Parathyroid adenoma (tissue), 2 donors: ENCODE measurements around the gene CACNG3.
"Not testable (repeated sequence)": the region's sequence is repeated elsewhere in the genome, so short reads cannot be mapped to it uniquely, and the experiment has no call there.

ENCODE experiments used
- H2AFZ ChIP-seq: fragments of 300-600 bp; sonication (generic); one replicate; pipeline ENCODE4 v1.7.0; 2017; ENCODE audit warnings: antibody characterized with exemption, mild to moderate bottlenecking
- H3K27ac ChIP-seq: fragments of 300-600 bp; sonication (generic); one replicate; pipeline ENCODE4 v1.7.0; 2017
- H3K27me3 ChIP-seq: fragments of 300-600 bp; sonication (generic); one replicate; pipeline ENCODE4 v1.7.0; 2017; ENCODE audit warnings: low read length; ENCODE audit not compliant: control insufficient read depth, insufficient read depth
- H3K36me3 ChIP-seq: fragments of 300-600 bp; sonication (generic); one replicate; pipeline ENCODE4 v1.7.0; 2017; ENCODE audit warnings: low read length; ENCODE audit not compliant: control insufficient read depth, insufficient read depth
- H3K4me1 ChIP-seq: fragments of 300-600 bp; sonication (generic); one replicate; pipeline ENCODE4 v1.7.0; 2017; ENCODE audit warnings: control low read depth
- H3K4me2 ChIP-seq: fragments of 300-600 bp; sonication (generic); one replicate; pipeline ENCODE4 v1.7.0; 2017; ENCODE audit warnings: low read length
- H3K4me3 ChIP-seq: fragments of 300-600 bp; sonication (generic); one replicate; pipeline ENCODE4 v1.7.0; 2017; ENCODE audit warnings: low read depth, low read length
- H3K79me2 ChIP-seq: fragments of 300-600 bp; sonication (generic); one replicate; pipeline ENCODE4 v1.7.0; 2017; ENCODE audit warnings: control low read depth
- H3K9ac ChIP-seq: fragments of 300-600 bp; sonication (generic); one replicate; pipeline ENCODE4 v1.7.0; 2017; ENCODE audit warnings: mild to moderate bottlenecking
- H3K9me3 ChIP-seq: fragments of 300-600 bp; sonication (generic); one replicate; pipeline ENCODE4 v1.7.0; 2017; ENCODE audit warnings: low read length; ENCODE audit not compliant: control insufficient read depth
- CTCF ChIP-seq: fragments of 300-600 bp; sonication (generic); IDR thresholded peaks from one replicate; pipeline ENCODE4 v1.7.0; 2017; ENCODE audit warnings: antibody characterized with exemption, mild to moderate bottlenecking
- donor health status: primary hyperparathyroidism.

Gene CACNG3

GRCh38 chr16:24234737-24235136, 21.4 kb upstream of the CACNG3 start:
- Histone ChIP-seq H3K79me2 (no peaks in the 10 kb centered on the region), H3K36me3 (no peaks in the 10 kb centered on the region), H3K4me1 (no peaks in the 10 kb centered on the region), H3K9ac (no peak overlapping the region), H3K4me3 (no peak overlapping the region), H3K27me3 (no peaks in the 10 kb centered on the region), H3K4me2 (no peak overlapping the region), H3K9me3 (peaks cover 5% of the 10 kb centered on the region), H2AFZ (no peak overlapping the region), H3K27ac (no peak overlapping the region)
- no peak for TF ChIP-seq CTCF

- H3K4me1 ChIP-seq: no peaks in the 10 kb centered on the region
- H3K27me3 ChIP-seq: no peaks in the 10 kb centered on the region
- TF ChIP-seq CTCF: no peak
- H3K4me2 ChIP-seq: no peak overlapping the region
- peaks cover 5% of the 10 kb centered on the region for H3K9me3 ChIP-seq
- H3K79me2 ChIP-seq: no peaks in the 10 kb centered on the region
- H3K36me3 ChIP-seq: no peaks in the 10 kb centered on the region
- H3K4me3 ChIP-seq: no peak overlapping the region
- H2AFZ ChIP-seq: no peak overlapping the region
- H3K27ac ChIP-seq: no peak overlapping the region
- no peak overlapping the region for H3K9ac ChIP-seq
These were observed 20.3 kb upstream of the CACNG3 start for GRCh38 chr16:24235806-24236205.

GRCh38 chr16:24238846-24239245, 17.3 kb upstream of the CACNG3 start:
- H3K4me3 ChIP-seq, H3K27me3 ChIP-seq, H3K27ac ChIP-seq, H3K4me2 ChIP-seq, H3K79me2 ChIP-seq, H3K4me1 ChIP-seq, H2AFZ ChIP-seq, H3K9me3 ChIP-seq, H3K9ac ChIP-seq, H3K36me3 ChIP-seq: not testable (repeated sequence)

GRCh38 chr16:24246911-24247607, 9.1 kb upstream of the CACNG3 start:
- H3K4me2 ChIP-seq: no peak overlapping the region
- H3K4me3 ChIP-seq: no peak overlapping the region
- no peak overlapping the region for H3K9ac ChIP-seq
- TF ChIP-seq CTCF: no peak
- no peaks in the 10 kb centered on the region for H3K9me3 ChIP-seq
- no peaks in the 10 kb centered on the region for H3K79me2 ChIP-seq
- H3K27me3 ChIP-seq: no peaks in the 10 kb centered on the region
- no peaks in the 10 kb centered on the region for H3K4me1 ChIP-seq
- no peak overlapping the region for H3K27ac ChIP-seq
- H2AFZ ChIP-seq: no peak overlapping the region
- H3K36me3 ChIP-seq: no peaks in the 10 kb centered on the region

GRCh38 chr16:24253192-24253591, 2.9 kb upstream of the CACNG3 start:
- no peak overlapping the region for H3K4me2 ChIP-seq
- H3K9me3 ChIP-seq: no peaks in the 10 kb centered on the region
- no peaks in the 10 kb centered on the region for H3K4me1 ChIP-seq
- H3K36me3 ChIP-seq: no peaks in the 10 kb centered on the region
- H2AFZ ChIP-seq: no peak overlapping the region
- no peaks in the 10 kb centered on the region for H3K27me3 ChIP-seq
- H3K9ac ChIP-seq: no peak overlapping the region
- H3K4me3 ChIP-seq: no peak overlapping the region
- no peak overlapping the region for H3K27ac ChIP-seq
- peak; percentile 58 for TF ChIP-seq CTCF
- H3K79me2 ChIP-seq: no peaks in the 10 kb centered on the region
